HCEC 1CT (cell line): ENCODE results near the gene ADAT1.
A peak's percentile ranks its signal among the peaks of the same experiment; 100 is the strongest.

Experiments used
- DNase-seq: peaks from one replicate; pipeline ENCODE4 v3.0.0-alpha.2; 2017

The ADAT1 gene

DNA sequence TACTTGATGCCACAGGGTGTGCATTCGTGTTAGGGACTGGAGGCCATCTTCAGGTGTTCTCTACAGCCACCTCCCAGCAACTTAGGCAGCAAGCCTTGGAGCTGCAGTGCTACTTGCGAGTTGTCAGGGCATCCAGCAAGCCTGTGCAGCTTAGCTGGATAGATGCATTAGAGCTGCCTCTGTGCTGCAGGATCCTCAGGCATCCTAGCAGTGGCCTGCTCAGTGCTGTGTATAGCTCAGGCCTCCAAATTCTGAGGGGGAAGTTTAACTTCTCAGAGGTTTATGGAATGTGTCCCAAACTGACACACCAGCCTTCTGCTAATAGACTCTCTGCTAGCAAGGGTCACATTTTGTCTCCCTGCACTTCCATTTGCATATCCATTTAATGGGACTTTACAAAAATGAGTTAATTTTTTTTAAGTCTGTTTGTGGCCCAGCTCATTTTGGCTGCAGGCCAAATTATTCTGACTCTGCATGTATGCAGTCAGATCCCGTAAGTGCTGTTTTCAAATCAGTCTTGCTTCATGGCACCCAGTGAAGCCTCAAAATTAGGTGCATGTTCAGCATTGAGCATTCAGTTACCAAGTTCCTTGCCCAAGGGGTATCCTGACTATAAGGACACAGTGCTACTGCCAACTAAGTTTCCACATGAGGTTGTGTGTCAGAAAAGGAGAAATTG, 50.1 kb downstream of the ADAT1 start:
- DNase-seq, result no peak

DNA sequence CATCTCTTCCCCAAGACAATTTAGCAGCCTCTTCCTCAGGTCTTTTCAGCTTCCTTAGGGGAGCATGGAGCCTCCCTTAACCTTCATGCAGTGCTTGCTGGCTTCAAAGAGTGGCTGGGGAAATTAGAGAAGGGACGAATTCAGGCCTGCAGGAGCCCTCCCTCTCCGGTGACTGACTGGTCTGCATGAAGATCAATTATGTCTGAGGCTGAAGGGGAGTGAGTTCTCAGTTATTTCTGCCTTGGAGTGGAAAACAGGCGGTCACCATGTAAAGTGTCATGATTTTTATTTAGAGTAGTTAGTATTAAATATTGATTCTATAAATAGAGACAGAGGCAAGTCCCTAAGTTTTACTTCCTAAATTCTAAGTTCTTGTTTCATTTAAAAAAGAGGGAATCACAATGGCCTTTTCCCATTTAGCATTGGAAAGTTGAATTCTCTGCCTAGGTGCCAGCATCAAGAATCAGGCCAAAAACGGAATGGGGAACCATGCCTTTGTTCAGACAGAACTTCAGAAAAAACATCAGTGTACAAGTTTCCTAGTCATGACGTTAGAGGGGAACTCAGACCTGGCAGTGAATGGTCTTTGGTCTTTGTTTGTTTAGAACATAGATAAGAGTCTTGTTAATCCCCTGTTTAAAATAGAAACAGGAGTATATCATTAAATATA, 52.5 kb downstream of the ADAT1 start:
- DNase-seq, result no peak

DNA sequence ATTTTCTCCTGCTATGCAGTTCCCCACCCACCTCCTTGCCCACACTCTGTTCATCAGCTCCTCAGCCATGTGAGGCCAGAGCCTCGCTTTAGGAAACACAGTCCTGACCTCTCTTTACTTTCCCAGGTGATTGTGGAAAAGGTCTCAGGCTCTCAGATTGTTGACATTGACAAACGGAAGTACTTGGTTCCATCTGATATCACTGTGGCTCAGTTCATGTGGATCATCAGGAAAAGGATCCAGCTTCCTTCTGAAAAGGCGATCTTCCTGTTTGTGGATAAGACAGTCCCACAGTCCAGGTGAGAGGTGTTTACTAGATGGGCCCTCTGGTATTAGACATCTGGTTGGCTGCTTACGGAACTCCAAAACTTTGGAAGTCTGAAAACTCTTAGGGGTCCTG, 55.2 kb downstream of the ADAT1 start:
- no peak for DNase-seq

DNA sequence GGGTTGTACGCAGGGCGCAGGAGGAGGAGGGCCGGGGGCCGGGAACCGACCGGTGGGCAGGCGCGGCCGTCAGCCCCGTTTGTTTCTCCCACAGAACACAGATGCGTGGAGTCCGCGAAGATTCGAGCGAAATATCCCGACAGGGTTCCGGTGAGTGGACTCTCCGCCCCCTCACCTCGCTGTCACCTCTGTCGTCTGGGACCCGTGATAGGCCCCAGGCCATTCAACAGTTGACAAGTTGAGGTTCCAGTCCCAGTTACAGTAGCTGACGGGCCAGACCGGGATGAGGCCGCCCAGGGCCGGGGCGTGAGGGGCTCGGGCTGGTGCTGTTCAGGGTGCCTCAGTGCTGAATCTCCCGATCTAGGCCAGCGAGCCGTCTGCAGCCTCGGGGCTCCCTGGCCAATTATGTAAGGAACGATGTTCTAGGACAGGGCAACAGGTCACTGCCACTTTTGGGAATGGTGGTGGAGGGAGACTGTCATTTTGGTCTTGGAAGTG, 56.3 kb downstream of the ADAT1 start:
- no peak for DNase-seq

DNA sequence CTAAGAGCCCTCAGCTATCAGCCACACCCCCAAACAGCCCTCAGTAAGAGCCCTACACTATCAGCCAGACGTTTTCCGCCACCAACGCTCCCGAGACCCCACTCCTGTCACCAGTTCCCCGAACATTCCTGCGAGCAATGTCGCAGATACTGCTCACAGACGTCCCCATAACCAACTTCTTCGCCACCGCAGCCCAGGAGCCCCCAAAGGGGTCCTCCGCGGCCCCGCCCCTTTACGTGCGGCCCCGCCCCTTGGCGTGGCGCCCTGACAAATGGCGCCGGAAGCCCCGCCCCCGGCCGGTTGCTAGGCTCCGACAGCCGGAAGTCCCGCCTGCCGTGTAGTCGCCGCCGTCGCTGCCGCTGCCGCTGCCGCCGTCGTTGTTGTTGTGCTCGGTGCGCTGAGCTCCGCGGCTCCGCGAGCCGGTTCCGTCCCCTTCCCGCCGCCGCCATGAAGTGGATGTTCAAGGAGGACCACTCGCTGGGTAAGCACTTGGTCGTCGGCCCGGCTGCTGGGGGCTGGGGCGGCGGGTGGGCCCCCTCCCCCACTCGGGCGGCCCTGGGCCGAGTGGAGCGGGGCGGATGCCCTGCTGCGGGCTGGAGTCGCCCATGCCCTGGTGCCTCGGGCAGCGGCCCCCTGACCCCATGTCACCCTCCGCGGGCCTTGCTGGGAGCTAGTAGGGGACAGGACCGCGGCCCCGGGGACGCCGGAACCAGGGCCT, 56.9 kb downstream of the ADAT1 start, which contains the start of gene GABARAPL2:
Gene GABARAPL2, plus strand, starts transcription at position 340 of the 718 bp plus-strand sequence. Its CDS starts 108 bp downstream, at position 448.
- DNase-seq, result peak; percentile 74

DNA sequence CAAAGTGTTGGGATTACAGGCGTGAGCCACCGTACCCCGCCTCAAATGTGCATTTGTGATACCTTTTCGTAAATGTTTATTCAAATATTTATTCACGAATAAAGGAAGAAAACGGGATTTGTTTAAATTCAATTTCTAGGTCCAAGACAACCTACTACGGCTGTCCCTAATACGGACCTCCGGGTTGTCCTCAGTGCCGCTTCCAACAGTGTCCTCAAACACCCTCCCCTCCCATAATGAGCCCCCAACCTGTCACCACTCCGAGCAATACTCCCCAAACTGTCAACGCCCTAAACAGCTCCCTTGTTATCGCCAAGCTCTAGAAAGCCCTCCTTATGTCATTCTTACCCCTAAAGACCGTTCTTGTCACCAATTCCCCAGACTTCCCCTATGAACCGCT, 57.4 kb downstream of the ADAT1 start:
- no peak for DNase-seq

DNA sequence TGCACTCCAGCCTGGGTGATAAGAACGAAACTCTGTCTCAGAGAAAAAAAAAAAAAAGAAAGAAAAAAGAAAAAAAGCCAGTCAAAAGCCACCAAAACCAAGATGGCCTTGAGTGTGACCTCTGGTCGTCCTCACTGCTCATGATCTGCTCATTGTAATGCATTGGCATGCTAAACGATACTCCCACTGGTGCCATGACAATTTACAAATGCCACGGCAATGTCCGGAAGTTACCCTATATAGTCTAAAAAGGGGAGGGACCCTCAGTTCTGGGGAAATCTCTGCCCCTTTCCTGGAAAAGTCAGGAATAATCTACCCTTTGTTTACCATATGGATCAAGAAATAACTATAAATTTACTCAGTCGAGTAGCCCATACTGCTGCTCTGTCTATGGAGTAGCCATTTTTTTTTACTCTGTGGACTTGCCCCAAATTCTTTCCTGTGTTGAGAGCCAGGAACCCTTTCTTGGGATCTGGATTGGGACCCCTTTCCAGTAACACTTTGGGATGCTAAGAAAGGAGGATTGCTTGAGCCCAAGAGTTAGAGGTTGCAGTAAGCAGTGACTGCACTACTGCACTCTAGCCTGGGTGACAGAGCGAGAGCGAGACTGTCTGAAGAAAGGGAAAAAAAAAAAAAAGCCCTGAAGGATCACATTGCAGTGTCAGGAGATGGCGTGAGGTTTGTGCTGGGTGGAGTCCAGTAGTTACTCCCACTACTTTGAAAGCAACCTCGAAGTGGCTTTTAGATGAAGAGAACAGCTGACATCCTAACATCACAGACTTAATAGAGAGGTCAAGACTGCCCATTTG, 63.3 kb downstream of the ADAT1 start:
- DNase-seq, result peak; percentile 71

DNA sequence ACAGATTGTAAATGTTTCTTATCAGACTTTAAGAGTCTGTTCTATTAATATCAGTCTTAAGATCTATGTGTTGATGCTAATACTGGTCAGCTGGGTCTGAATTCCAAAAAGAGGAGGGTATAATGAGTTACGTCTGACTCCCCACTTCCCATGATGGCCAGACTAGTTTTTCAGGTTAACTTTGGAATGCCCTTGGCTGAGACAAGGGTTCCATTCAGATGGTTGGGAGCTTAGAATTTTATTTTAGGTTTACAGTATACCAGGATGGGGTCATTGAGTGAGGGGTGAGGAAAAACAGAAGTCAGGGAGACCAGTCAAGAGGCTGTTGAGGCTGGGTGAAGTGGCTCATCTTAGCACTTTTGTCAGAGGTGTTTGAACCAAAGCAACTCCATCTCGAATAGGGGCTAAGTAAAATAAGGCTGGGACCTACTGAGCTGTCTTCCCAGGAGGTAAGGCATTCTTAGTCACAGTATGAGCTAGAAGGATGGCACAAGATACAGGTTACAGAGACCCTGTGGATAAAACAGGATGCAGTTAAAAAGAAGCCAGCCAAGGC, 64.2 kb downstream of the ADAT1 start:
- DNase-seq, result no peak

DNA sequence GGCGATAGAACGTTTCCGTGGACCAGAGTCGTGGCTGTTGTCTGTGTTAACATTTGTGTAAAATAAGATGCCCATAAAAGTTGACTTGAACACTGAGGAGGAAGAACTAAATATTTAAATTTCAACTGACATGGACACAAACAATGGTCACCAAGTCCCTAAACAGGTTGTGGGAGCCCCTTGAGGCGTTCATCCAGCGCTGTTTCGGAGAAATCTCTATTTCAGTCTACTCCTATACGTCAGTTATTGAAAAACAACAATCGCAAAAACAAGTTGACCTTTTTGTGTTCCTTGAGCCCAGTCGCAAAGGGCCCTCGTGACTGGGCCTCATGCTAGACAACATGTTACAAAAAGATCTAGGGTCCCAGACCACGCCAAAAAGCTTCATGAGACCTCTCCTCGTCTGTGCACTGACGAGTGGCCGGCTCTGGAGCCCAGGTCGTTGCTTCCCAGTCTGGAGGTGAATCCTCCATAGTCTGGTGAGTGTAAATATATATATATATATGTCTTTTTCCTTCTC, 66.6 kb downstream of the ADAT1 start:
- DNase-seq, result no peak

DNA sequence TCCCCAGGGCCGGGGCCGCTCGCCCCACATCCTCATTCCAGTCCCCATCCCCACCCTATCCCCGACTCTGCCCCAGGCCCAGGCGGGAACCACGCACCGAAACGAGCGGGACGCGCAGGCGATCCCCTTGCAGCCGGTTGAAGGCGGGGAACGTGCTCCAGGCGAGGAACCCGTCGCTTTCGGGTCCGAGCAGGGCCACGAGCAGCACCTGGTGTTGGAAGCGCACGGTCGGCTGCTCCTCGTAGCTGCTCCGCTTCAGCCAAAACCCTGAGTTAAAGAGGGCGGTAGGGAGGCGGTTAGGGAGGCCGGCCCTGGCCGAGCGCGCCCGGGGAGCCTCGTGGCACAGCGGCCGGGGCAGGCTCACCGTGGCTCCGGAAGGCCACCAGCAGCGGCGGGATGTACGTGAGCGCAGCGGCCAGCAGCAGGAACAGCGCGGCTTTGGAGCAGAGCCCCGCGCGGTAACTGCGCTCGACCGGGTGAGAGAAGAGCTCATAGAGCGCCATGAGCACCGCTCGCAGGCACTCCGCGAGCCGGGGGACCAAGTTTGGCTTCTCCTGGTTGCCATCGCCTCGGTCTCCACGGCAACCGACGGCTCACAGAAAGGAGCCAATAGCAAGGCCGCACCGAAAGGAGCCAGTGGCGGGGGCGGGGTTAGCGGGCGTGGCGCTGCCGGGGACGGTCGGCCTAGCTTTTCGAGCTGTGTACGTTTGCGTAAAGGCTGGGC, 67.2 kb downstream of the ADAT1 start, which contains the start of gene TMEM231:
Gene TMEM231, minus strand, starts transcription at position 546 of the 724 bp plus-strand sequence. Its CDS starts 43 bp downstream, at position 503.
- peak; percentile 90 for DNase-seq

DNA sequence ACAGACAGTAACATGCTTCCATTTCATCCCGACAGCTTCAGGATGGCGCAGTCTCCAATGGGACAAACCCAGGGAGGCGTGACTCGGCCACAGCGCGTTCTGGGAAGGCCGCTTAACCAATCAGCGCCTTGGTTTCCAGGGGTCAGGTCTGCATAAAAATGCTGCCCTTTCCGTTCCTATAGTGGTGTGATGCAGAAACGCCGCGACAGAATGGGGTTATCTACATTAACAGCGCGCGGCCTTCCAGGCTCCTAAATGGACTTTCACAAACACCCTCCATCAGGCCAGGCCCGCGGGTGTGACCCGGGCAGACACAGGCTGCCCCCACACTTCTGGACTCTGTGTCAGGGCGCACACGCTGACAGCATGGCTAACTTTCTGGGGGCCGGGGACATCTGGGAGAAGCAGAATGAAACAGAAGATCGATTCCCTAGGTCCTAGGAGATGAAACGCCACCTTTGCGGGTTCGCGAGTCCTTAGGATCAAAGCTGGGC, 67.8 kb downstream of the ADAT1 start:
- peak; percentile 91 for DNase-seq

DNA sequence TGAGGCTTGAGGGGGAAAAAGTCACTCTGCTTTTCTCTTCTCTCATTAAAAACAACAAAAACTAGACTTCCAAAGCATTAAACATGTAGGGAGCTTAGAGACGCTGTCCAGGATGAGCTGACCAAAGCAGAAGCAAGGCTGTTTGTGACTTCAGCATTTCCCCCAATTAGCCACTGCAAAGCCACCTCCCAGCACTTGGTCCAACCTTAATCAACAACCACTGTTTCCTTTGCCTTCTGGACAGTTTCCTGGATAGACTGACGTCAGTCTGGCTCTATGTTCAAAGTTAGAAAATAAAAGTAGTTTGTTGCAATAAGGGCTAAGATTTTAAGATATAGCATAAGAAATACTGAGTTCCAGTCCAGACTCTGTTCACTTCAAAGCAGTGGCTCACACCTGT, 70.1 kb downstream of the ADAT1 start:
- DNase-seq, result no peak

DNA sequence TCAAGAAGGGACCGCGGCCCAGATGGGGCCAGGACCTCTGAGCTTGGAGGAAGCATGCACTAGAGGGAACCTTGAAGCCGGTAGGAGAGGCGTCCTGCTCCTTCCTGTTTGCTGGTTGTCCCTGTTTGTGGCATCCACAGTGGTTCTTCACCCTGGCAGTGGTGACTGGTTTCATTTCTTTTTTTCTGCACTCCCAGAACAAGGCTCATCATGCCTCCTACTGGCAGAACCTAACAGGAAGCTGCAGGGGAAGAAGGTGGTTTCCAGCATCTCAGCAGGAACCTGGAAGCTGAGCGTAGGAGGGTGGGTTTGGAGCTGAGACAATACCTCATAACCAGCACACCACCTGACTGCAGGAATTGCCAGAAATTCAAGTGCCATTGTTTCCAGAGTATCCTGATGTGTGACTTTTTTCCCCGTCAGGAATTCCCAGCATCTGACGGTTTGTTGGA, 72.8 kb downstream of the ADAT1 start:
- peak; percentile 37 for DNase-seq
